HepG2 (cell line): ENCODE results near the gene PFDN5. TPM values are rescaled to one million over a fixed set of nuclear protein-coding genes. Genes with fewer than 3 reads are reported as not detected.

Experiments
- ARHGAP35 ChIP-seq: sonication (generic); formaldehyde crosslinking; IDR thresholded peaks from 2 replicates; pipeline ENCODE4 v1.9.0; 2022; ENCODE audit warnings: mild to moderate bottlenecking, inconsistent platforms, moderate library complexity, missing genetic modification reagents, borderline replicate concordance
- ARNT ChIP-seq: fragments of 450-650 bp; IDR thresholded peaks from 2 replicates; pipeline ENCODE4 v1.6.1; 2017
- ATF1 ChIP-seq: IDR thresholded peaks from 2 replicates; pipeline ENCODE4 v1.6.1; 2016; ENCODE audit warnings: mild to moderate bottlenecking, control low read depth
- FOXO1 ChIP-seq: sonication (generic); formaldehyde crosslinking; IDR thresholded peaks from 2 replicates; pipeline ENCODE4 v1.4.0; 2020; ENCODE audit warnings: missing genetic modification reagents
- HDAC1 ChIP-seq: sonication (generic); formaldehyde crosslinking; IDR thresholded peaks from 2 replicates; pipeline ENCODE4 v1.5.1; 2020; ENCODE audit warnings: mild to moderate bottlenecking, missing genetic modification reagents
- IKZF4 ChIP-seq: sonication (generic); formaldehyde crosslinking; IDR thresholded peaks from 2 replicates; pipeline ENCODE4 v1.5.1; 2020; ENCODE audit warnings: borderline replicate concordance, mild to moderate bottlenecking, low read depth, missing genetic modification reagents; ENCODE audit errors: not compliant biosample characterization
- IRX3 ChIP-seq: sonication (generic); formaldehyde crosslinking; IDR thresholded peaks from 2 replicates; pipeline ENCODE4 v1.8.1; 2023; ENCODE audit warnings: mild to moderate bottlenecking, low read depth, missing genetic modification reagents, borderline replicate concordance
- MBNL3 ChIP-seq: fragments of 250-450 bp; sonication (Bioruptor Pico); conservative IDR thresholded peaks from 2 replicates; pipeline ENCODE4 v1.8.0; 2022; ENCODE audit warnings: mild to moderate bottlenecking, inconsistent platforms
- MIXL1 ChIP-seq: IDR thresholded peaks from 2 replicates; pipeline ENCODE4 v1.6.1; 2016
- NBN ChIP-seq: fragments of 450-650 bp; conservative IDR thresholded peaks from 2 replicates; pipeline ENCODE4 v1.6.1; 2017
- PAWR ChIP-seq: sonication (generic); formaldehyde crosslinking; IDR thresholded peaks from 2 replicates; pipeline ENCODE4 v1.4.0; 2020; ENCODE audit warnings: missing genetic modification reagents, mild to moderate bottlenecking, borderline replicate concordance
- PHB2 ChIP-seq: fragments of 450-650 bp; IDR thresholded peaks from 2 replicates; pipeline ENCODE4 v1.6.1; 2018; ENCODE audit not compliant: partially characterized antibody
- SP4 ChIP-seq: sonication (generic); formaldehyde crosslinking; IDR thresholded peaks from 2 replicates; pipeline ENCODE4 v1.8.1; 2023; ENCODE audit warnings: mild to moderate bottlenecking, missing genetic modification reagents
- TEAD3 ChIP-seq: optimal IDR thresholded peaks from 2 replicates; pipeline ENCODE3; 2016; ENCODE audit warnings: borderline replicate concordance
- ZFP37 ChIP-seq: sonication (generic); formaldehyde crosslinking; IDR thresholded peaks from 2 replicates; pipeline ENCODE4 v1.4.0; 2020; ENCODE audit warnings: missing genetic modification reagents, borderline replicate concordance
- ZNF207 ChIP-seq: fragments of 450-650 bp; IDR thresholded peaks from 2 replicates; pipeline ENCODE4 v1.6.1; 2016; ENCODE audit warnings: antibody characterized with exemption, borderline replicate concordance
- ZNF3 ChIP-seq: IDR thresholded peaks from 2 replicates; pipeline ENCODE4 v1.7.0; 2017; ENCODE audit warnings: inconsistent platforms
- ZNF333 ChIP-seq: sonication (generic); formaldehyde crosslinking; IDR thresholded peaks from 2 replicates; pipeline ENCODE4 v1.4.0; 2020; ENCODE audit warnings: mild to moderate bottlenecking, missing genetic modification reagents, borderline replicate concordance
- ZNF510 ChIP-seq: sonication (generic); formaldehyde crosslinking; IDR thresholded peaks from 2 replicates; pipeline ENCODE4 v1.4.0; 2020; ENCODE audit warnings: low read depth, mild to moderate bottlenecking, missing genetic modification reagents
- ZNF558 ChIP-seq: sonication (generic); formaldehyde crosslinking; IDR thresholded peaks from 2 replicates; pipeline ENCODE4 v1.9.0; 2022; ENCODE audit warnings: mild to moderate bottlenecking, missing genetic modification reagents, borderline replicate concordance
- ZNF564 ChIP-seq: sonication (generic); formaldehyde crosslinking; IDR thresholded peaks from 2 replicates; pipeline ENCODE4 v1.8.1; 2023; ENCODE audit warnings: mild to moderate bottlenecking, missing genetic modification reagents
- ZNF569 ChIP-seq: sonication (generic); formaldehyde crosslinking; IDR thresholded peaks from 2 replicates; pipeline ENCODE4 v1.5.0; 2020; ENCODE audit warnings: mild to moderate bottlenecking, missing genetic modification reagents, moderate library complexity, borderline replicate concordance
- ZNF652 ChIP-seq: IDR thresholded peaks from 2 replicates; pipeline ENCODE4 v1.6.1; 2016; ENCODE audit warnings: low read depth, borderline replicate concordance
- polyA plus RNA-seq, 8 experiments: library from polyadenylated mRNA; depleted of rRNA in 3 of 8; stranded (reverse) in 7 of 8; unstranded in 1 of 8; fragments of >200 nt; fragmentation: Illumina TruSeq in 4 of 8; extraction: Trizol in 4 of 8; gene quantifications; 2 replicates each; pipeline versions ENCODE4 v1.2.1 to v1.2.3, GENCODE V29; 2011 to 2016; ENCODE audit warnings: low read depth in 4 of 8, missing spikeins in 1 of 8, mixed read lengths in 1 of 8; ENCODE audit not compliant: insufficient read depth in 1 of 8
- total RNA-seq, 5 experiments: library from RNA; depleted of rRNA; stranded (reverse); fragments of >200 nt; fragmentation: Illumina TruSeq; extraction: Trizol; gene quantifications; 2 replicates each; pipeline ENCODE4 v1.2.3, GENCODE V29; 2016; ENCODE audit warnings: low read depth in 1 of 5
- TF ChIP-seq, protein P1 (sequence below): sonication (generic); formaldehyde crosslinking; IDR thresholded peaks from 2 replicates; pipeline ENCODE4 v1.5.0; 2020; ENCODE audit warnings: missing genetic modification reagents
- TF ChIP-seq, protein P2 (sequence below): sonication (generic); formaldehyde crosslinking; IDR thresholded peaks from 2 replicates; pipeline ENCODE4 v1.8.0; 2022; ENCODE audit warnings: mild to moderate bottlenecking, missing genetic modification reagents; ENCODE audit not compliant: insufficient replicate concordance
- TF ChIP-seq, protein P3 (sequence below): sonication (generic); formaldehyde crosslinking; IDR thresholded peaks from 2 replicates; pipeline ENCODE4 v1.5.1; 2020; ENCODE audit warnings: mild to moderate bottlenecking, missing genetic modification reagents

The PFDN5 gene
- total and polyA plus RNA-seq, 2 of the 13 experiments (the other 11 are each of a cell fraction or from before 2014, with no cell fraction given) = 449 to 462 TPM

DNA sequence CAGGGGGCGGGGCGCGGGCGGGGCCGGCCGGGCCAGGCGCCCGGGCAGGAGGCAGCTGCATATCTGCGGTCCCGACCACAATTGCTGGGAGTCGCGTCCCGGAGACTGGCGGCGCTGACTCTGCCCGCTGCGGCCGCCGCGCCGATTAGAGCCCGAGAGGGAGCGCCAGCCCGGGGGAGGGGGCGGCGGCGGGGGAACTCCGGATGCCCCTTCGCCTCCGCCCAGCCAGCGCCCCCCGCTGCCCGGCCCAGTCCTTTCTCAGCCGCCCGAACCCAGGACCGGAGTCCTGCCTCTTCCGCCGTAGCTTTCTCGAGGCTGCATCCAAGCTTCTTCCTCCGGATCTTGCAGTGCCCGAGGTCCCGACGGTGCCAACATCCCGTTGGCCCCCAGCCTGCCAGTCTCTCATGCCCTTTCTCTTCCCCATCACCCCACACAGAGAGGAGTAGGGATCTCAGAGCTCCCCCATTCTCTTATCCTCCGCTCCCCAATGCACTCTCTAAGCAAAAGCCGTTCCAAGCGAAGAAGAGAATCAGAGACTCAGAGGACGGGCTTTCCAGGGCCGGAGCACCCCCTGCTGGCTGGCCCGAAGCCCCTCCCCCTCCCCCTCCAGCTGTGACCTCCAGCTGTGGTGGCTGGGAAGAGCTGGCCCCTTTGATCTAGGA lies 49.6 kb downstream of the PFDN5 start (continued):
- TF ChIP-seq TEAD3 (CRISPR knock-in tag) = no peak
- no peak for TF ChIP-seq SP4 (CRISPR knock-in tag)
- no peak for TF ChIP-seq ZNF510
- TF ChIP-seq IKZF4 (CRISPR knock-in tag) = no peak
- TF ChIP-seq, protein P1, sequence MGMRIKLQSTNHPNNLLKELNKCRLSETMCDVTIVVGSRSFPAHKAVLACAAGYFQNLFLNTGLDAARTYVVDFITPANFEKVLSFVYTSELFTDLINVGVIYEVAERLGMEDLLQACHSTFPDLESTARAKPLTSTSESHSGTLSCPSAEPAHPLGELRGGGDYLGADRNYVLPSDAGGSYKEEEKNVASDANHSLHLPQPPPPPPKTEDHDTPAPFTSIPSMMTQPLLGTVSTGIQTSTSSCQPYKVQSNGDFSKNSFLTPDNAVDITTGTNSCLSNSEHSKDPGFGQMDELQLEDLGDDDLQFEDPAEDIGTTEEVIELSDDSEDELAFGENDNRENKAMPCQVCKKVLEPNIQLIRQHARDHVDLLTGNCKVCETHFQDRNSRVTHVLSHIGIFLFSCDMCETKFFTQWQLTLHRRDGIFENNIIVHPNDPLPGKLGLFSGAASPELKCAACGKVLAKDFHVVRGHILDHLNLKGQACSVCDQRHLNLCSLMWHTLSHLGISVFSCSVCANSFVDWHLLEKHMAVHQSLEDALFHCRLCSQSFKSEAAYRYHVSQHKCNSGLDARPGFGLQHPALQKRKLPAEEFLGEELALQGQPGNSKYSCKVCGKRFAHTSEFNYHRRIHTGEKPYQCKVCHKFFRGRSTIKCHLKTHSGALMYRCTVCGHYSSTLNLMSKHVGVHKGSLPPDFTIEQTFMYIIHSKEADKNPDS (CRISPR knock-in tag) = no peak
- TF ChIP-seq, protein P2, sequence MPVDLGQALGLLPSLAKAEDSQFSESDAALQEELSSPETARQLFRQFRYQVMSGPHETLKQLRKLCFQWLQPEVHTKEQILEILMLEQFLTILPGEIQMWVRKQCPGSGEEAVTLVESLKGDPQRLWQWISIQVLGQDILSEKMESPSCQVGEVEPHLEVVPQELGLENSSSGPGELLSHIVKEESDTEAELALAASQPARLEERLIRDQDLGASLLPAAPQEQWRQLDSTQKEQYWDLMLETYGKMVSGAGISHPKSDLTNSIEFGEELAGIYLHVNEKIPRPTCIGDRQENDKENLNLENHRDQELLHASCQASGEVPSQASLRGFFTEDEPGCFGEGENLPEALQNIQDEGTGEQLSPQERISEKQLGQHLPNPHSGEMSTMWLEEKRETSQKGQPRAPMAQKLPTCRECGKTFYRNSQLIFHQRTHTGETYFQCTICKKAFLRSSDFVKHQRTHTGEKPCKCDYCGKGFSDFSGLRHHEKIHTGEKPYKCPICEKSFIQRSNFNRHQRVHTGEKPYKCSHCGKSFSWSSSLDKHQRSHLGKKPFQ (CRISPR knock-in tag) = no peak
- TF ChIP-seq, protein P3, sequence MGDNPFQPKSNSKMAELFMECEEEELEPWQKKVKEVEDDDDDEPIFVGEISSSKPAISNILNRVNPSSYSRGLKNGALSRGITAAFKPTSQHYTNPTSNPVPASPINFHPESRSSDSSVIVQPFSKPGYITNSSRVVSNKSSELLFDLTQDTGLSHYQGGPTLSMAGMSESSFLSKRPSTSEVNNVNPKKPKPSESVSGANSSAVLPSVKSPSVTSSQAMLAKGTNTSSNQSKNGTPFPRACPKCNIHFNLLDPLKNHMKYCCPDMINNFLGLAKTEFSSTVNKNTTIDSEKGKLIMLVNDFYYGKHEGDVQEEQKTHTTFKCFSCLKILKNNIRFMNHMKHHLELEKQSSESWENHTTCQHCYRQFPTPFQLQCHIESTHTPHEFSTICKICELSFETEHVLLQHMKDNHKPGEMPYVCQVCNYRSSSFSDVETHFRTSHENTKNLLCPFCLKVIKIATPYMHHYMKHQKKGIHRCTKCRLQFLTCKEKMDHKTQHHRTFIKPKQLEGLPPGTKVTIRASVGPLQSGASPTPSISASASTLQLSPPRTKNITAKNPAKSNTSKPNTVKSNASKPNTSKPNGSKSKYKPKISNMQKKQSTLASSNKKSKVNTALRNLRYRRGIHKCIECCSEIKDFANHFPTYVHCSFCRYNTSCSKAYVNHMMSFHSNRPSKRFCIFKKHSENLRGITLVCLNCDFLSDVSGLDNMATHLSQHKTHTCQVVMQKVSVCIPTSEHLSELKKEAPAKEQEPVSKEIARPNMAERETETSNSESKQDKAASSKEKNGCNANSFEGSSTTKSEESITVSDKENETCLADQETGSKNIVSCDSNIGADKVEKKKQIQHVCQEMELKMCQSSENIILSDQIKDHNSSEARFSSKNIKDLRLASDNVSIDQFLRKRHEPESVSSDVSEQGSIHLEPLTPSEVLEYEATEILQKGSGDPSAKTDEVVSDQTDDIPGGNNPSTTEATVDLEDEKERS (CRISPR knock-in tag) = peak; percentile 63; the same call in 1 of the 2 replicates
- TF ChIP-seq IRX3 (CRISPR knock-in tag) = no peak
- no peak for TF ChIP-seq NBN
- no peak for TF ChIP-seq ZNF558 (CRISPR knock-in tag)
- TF ChIP-seq ZNF3 (CRISPR knock-in tag) = no peak
- peak; percentile 26; the same call in 1 of the 2 replicates for TF ChIP-seq HDAC1 (CRISPR knock-in tag)
- no peak for TF ChIP-seq ATF1 (CRISPR knock-in tag)
- no peak for TF ChIP-seq ZNF652 (CRISPR knock-in tag)
- no peak for TF ChIP-seq ARNT
- TF ChIP-seq MIXL1 (CRISPR knock-in tag) = no peak
- no peak for TF ChIP-seq ZNF569
- no peak for TF ChIP-seq PAWR (CRISPR knock-in tag)
- peak; percentile 15; the same call in 1 of the 2 replicates for TF ChIP-seq FOXO1 (CRISPR knock-in tag)
- TF ChIP-seq PHB2 = no peak
- no peak for TF ChIP-seq ARHGAP35 (CRISPR knock-in tag)
- TF ChIP-seq ZNF564 (CRISPR knock-in tag) = no peak
- TF ChIP-seq ZFP37 (CRISPR knock-in tag) = no peak
- TF ChIP-seq ZNF333 (CRISPR knock-in tag) = no peak
- no peak for TF ChIP-seq ZNF207
- TF ChIP-seq MBNL3 (CRISPR knock-in tag) = no peak
